Liver (tissue), 9 donors: Measurements from ENCODE around the gene FARP1. TPM values are rescaled to one million over a fixed set of nuclear protein-coding genes. Genes with fewer than 3 reads are reported as not detected.

Source experiments
- DNase-seq: peaks from one replicate; pipeline ENCODE4 v3.0.0-alpha.2; 2017; ENCODE audit warnings: low spot score
- H3K27ac ChIP-seq, 2 donors: one replicate each; pipeline ENCODE4 v1.7.0; 2013; ENCODE audit warnings: inconsistent platforms in 2 of 2, low read length in 2 of 2, control low read depth in 1 of 2, low read depth in 1 of 2, mild to moderate bottlenecking in 1 of 2
- H3K27me3 ChIP-seq, 4 donors: one replicate each; pipeline versions ENCODE4 v1.6.1 to v1.7.0; 2013; ENCODE audit warnings: low read length in 3 of 4, inconsistent platforms in 1 of 4, mild to moderate bottlenecking in 1 of 4, moderate library complexity in 1 of 4; ENCODE audit not compliant: control insufficient read depth in 4 of 4, insufficient read depth in 4 of 4
- H3K36me3 ChIP-seq, 4 donors: one replicate each; pipeline versions ENCODE4 v1.6.1 to v1.7.0; 2013; ENCODE audit warnings: low read length in 3 of 4, mild to moderate bottlenecking in 3 of 4, low read depth in 1 of 4, moderate library complexity in 1 of 4; ENCODE audit not compliant: control insufficient read depth in 4 of 4, insufficient read depth in 3 of 4
- H3K4me1 ChIP-seq, 4 donors: one replicate each; pipeline versions ENCODE4 v1.6.1 to v1.7.0; 2013; ENCODE audit warnings: low read length in 3 of 4, mild to moderate bottlenecking in 3 of 4, moderate library complexity in 1 of 4; ENCODE audit not compliant: control insufficient read depth in 4 of 4, insufficient read depth in 4 of 4
- H3K4me3 ChIP-seq, 3 donors: one replicate each; pipeline versions ENCODE4 v1.6.1 to v1.7.0; 2013; ENCODE audit warnings: low read length in 3 of 3, control low read depth in 1 of 3, low read depth in 1 of 3, mild to moderate bottlenecking in 1 of 3
- H3K9ac ChIP-seq, 2 donors: one replicate each; pipeline ENCODE4 v1.7.0; 2013; ENCODE audit warnings: low read length in 2 of 2, mild to moderate bottlenecking in 2 of 2, moderate library complexity in 2 of 2, control low read depth in 1 of 2, low read depth in 1 of 2
- H3K9me3 ChIP-seq, 4 donors: one replicate each; pipeline versions ENCODE4 v1.6.1 to v1.7.0; 2013; ENCODE audit warnings: low read length in 3 of 4; ENCODE audit not compliant: control insufficient read depth in 4 of 4
- EGR1 ChIP-seq, 2 donors: IDR thresholded peaks; 2 replicates each; pipeline ENCODE4 v1.6.1; 2016 to 2018; ENCODE audit warnings: antibody characterized with exemption in 2 of 2, low read depth in 2 of 2
- FOXA1 ChIP-seq: IDR thresholded peaks from 2 replicates; pipeline ENCODE4 v1.6.1; 2016; ENCODE audit warnings: antibody characterized with exemption
- FOXA2 ChIP-seq: IDR thresholded peaks from 2 replicates; pipeline ENCODE4 v1.6.1; 2016; ENCODE audit warnings: antibody characterized with exemption
- GABPA ChIP-seq, 2 donors: IDR thresholded peaks in 1 of 2; conservative IDR thresholded peaks in 1 of 2; 2 replicates each; pipeline ENCODE4 v1.6.1; 2016; ENCODE audit warnings: antibody characterized with exemption in 2 of 2, mild to moderate bottlenecking in 1 of 2, moderate library complexity in 1 of 2
- HNF4A ChIP-seq, 2 donors: conservative IDR thresholded peaks; 2 replicates each; pipeline ENCODE4 v1.6.1; 2016; ENCODE audit warnings: antibody characterized with exemption in 2 of 2, mild to moderate bottlenecking in 2 of 2
- HNF4G ChIP-seq: IDR thresholded peaks from 2 replicates; pipeline ENCODE4 v1.6.1; 2016; ENCODE audit warnings: antibody characterized with exemption
- JUND ChIP-seq, 2 donors: IDR thresholded peaks; 2 replicates each; pipeline ENCODE4 v1.6.1; 2016; ENCODE audit warnings: antibody characterized with exemption in 2 of 2
- NR2F2 ChIP-seq: IDR thresholded peaks from 2 replicates; pipeline ENCODE4 v1.6.1; 2016; ENCODE audit warnings: antibody characterized with exemption
- RAD21 ChIP-seq, 2 donors: IDR thresholded peaks; 2 replicates each; pipeline ENCODE4 v1.6.1; 2016; ENCODE audit warnings: antibody characterized with exemption in 2 of 2, mild to moderate bottlenecking in 2 of 2
- RXRA ChIP-seq, 2 donors: IDR thresholded peaks; 2 replicates each; pipeline ENCODE4 v1.6.1; 2017 to 2018; ENCODE audit warnings: antibody characterized with exemption in 2 of 2, mild to moderate bottlenecking in 1 of 2
- SP1 ChIP-seq: IDR thresholded peaks from 2 replicates; pipeline ENCODE4 v1.6.1; 2018; ENCODE audit warnings: antibody characterized with exemption, mild to moderate bottlenecking
- TAF1 ChIP-seq: conservative IDR thresholded peaks from 2 replicates; pipeline ENCODE4 v1.6.1; 2016; ENCODE audit warnings: antibody characterized with exemption, mild to moderate bottlenecking
- YY1 ChIP-seq: IDR thresholded peaks from 2 replicates; pipeline ENCODE4 v1.6.1; 2016; ENCODE audit warnings: antibody characterized with exemption, mild to moderate bottlenecking
- WGBS: extraction: QIAGEN DNeasy Blood & Tissue Kit; methylation state at CpG from one replicate; pipeline ENCODE4 v1.1.7; 2013; 5-methylcytosine and 5-hydroxymethylcytosine counted together
- polyA plus RNA-seq, 2 donors: library from polyadenylated mRNA; stranded (reverse) in 1 of 2; unstranded in 1 of 2; fragments of 200-250 nt in 1 of 2; fragments of >200 nt in 1 of 2; fragmentation: Nextera tagmentation in 1 of 2; extraction: Ambion mirVana in 1 of 2; gene quantifications; one replicate each; pipeline versions ENCODE4 v1.2.1 to v1.2.3, GENCODE V29; 2013 to 2015
- total RNA-seq, 2 donors: library from RNA; depleted of rRNA; stranded (reverse); fragments of >200 nt; gene quantifications; one replicate each; pipeline ENCODE4 v1.2.3, GENCODE V29; 2014
- TF ChIP-seq, protein P1 (sequence below): IDR thresholded peaks from 2 replicates; pipeline ENCODE4 v1.6.1; 2016; ENCODE audit warnings: antibody characterized with exemption
- TF ChIP-seq, protein P2 (sequence below): fragments of 150-350 bp; IDR thresholded peaks from 2 replicates; pipeline ENCODE4 v1.5.1; 2017; ENCODE audit warnings: improper control_type of control experiment, low read depth, low read length; ENCODE audit not compliant: missing input control
- TF ChIP-seq, protein P3 (sequence below): IDR thresholded peaks from 2 replicates; pipeline ENCODE4 v1.6.1; 2016; ENCODE audit warnings: antibody characterized with exemption
- TF ChIP-seq, protein P4 (sequence below): IDR thresholded peaks from 2 replicates; pipeline ENCODE4 v1.6.1; 2016; ENCODE audit warnings: antibody characterized with exemption
- TF ChIP-seq, protein P5 (sequence below): IDR thresholded peaks from 2 replicates; pipeline ENCODE4 v1.6.1; 2016; ENCODE audit warnings: antibody characterized with exemption, mild to moderate bottlenecking
- donor health status: healthy.
- donor health status: healthy.
- donor health status: healthy.
- donor health status: healthy.
- donor health status: healthy.

Gene FARP1
- total and polyA plus RNA-seq, 4 donors: 28.4 to 62.6 (median 39.8) TPM

DNA sequence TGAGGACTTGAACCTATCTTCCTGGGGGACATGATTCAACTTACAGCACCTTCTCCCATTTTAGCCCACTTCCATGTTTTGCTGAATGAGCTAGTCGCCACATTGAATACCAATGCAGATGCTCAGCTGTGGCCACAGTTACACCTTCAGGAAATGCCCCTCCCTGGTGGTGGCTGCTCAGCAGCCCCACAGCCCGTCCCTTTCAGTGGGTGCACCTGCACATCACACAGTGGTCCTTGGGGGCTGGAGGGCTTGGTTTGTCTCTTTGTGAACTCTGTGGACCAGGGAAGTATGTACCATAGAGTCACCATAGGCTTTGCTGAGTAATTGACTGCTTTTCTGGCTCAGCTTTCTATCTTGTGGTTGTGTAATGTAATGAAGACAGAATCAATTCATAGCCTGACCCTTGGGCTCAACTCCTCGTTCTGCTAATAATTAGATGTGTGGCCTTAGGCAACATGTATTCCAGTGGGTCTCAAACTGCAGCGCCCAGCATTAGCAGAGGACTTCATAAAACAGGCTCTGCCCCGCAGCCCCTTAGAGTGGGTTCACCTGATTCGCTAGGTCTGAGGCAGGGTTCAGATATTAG is 48.1 kb upstream of the FARP1 start:
- no peaks in the 10 kb centered on the region for H3K27me3 ChIP-seq
- TF ChIP-seq YY1 (no peak), EGR1 (IDR thresholded peaks at IDR 0.05; ENCODE audit: low read depth in 2 of 2) (no peak), GABPA (IDR thresholded peaks at IDR 0.05 in 1 of 2, conservative IDR thresholded peaks at IDR 0.05 in 1 of 2) (no peak), SP1 (no peak), HNF4G (no peak), HNF4A (conservative IDR thresholded peaks at IDR 0.05) (no peak), RAD21 (IDR thresholded peaks at IDR 0.05) (no peak), RXRA (IDR thresholded peaks at IDR 0.05) (no peak), TAF1 (no peak), NR2F2 (no peak), JUND (IDR thresholded peaks at IDR 0.05) (no peak), FOXA2 (no peak), FOXA1 (no peak)
- TF ChIP-seq, protein P1, sequence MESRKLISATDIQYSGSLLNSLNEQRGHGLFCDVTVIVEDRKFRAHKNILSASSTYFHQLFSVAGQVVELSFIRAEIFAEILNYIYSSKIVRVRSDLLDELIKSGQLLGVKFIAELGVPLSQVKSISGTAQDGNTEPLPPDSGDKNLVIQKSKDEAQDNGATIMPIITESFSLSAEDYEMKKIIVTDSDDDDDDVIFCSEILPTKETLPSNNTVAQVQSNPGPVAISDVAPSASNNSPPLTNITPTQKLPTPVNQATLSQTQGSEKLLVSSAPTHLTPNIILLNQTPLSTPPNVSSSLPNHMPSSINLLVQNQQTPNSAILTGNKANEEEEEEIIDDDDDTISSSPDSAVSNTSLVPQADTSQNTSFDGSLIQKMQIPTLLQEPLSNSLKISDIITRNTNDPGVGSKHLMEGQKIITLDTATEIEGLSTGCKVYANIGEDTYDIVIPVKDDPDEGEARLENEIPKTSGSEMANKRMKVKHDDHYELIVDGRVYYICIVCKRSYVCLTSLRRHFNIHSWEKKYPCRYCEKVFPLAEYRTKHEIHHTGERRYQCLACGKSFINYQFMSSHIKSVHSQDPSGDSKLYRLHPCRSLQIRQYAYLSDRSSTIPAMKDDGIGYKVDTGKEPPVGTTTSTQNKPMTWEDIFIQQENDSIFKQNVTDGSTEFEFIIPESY: no peak
- TF ChIP-seq, protein P2, sequence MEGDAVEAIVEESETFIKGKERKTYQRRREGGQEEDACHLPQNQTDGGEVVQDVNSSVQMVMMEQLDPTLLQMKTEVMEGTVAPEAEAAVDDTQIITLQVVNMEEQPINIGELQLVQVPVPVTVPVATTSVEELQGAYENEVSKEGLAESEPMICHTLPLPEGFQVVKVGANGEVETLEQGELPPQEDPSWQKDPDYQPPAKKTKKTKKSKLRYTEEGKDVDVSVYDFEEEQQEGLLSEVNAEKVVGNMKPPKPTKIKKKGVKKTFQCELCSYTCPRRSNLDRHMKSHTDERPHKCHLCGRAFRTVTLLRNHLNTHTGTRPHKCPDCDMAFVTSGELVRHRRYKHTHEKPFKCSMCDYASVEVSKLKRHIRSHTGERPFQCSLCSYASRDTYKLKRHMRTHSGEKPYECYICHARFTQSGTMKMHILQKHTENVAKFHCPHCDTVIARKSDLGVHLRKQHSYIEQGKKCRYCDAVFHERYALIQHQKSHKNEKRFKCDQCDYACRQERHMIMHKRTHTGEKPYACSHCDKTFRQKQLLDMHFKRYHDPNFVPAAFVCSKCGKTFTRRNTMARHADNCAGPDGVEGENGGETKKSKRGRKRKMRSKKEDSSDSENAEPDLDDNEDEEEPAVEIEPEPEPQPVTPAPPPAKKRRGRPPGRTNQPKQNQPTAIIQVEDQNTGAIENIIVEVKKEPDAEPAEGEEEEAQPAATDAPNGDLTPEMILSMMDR: no peak
- TF ChIP-seq, protein P3, sequence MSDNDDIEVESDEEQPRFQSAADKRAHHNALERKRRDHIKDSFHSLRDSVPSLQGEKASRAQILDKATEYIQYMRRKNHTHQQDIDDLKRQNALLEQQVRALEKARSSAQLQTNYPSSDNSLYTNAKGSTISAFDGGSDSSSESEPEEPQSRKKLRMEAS: no peak
- TF ChIP-seq, protein P4, sequence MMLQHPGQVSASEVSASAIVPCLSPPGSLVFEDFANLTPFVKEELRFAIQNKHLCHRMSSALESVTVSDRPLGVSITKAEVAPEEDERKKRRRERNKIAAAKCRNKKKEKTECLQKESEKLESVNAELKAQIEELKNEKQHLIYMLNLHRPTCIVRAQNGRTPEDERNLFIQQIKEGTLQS: no peak
- TF ChIP-seq, protein P5, sequence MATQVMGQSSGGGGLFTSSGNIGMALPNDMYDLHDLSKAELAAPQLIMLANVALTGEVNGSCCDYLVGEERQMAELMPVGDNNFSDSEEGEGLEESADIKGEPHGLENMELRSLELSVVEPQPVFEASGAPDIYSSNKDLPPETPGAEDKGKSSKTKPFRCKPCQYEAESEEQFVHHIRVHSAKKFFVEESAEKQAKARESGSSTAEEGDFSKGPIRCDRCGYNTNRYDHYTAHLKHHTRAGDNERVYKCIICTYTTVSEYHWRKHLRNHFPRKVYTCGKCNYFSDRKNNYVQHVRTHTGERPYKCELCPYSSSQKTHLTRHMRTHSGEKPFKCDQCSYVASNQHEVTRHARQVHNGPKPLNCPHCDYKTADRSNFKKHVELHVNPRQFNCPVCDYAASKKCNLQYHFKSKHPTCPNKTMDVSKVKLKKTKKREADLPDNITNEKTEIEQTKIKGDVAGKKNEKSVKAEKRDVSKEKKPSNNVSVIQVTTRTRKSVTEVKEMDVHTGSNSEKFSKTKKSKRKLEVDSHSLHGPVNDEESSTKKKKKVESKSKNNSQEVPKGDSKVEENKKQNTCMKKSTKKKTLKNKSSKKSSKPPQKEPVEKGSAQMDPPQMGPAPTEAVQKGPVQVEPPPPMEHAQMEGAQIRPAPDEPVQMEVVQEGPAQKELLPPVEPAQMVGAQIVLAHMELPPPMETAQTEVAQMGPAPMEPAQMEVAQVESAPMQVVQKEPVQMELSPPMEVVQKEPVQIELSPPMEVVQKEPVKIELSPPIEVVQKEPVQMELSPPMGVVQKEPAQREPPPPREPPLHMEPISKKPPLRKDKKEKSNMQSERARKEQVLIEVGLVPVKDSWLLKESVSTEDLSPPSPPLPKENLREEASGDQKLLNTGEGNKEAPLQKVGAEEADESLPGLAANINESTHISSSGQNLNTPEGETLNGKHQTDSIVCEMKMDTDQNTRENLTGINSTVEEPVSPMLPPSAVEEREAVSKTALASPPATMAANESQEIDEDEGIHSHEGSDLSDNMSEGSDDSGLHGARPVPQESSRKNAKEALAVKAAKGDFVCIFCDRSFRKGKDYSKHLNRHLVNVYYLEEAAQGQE: no peak
- peaks cover 0 to 5% (median 1%) of the 10 kb centered on the region in 4 donors for H3K4me1 ChIP-seq
- no peaks in the 10 kb centered on the region for H3K36me3 ChIP-seq
- H3K9me3 ChIP-seq: no peaks in the 10 kb centered on the region
- no peak overlapping the region for H3K9ac ChIP-seq
- no peak overlapping the region for H3K4me3 ChIP-seq
- 77% methylated on average over 6 of the region's 6 CpGs for WGBS
- no peak overlapping the region for H3K27ac ChIP-seq
- no peak for DNase-seq
